ENCODE results near the gene TDRD7.
"Not testable (repeated sequence)": the region's sequence is repeated elsewhere in the genome, so short reads cannot be mapped to it uniquely, and the experiment has no call there.

The TDRD7 gene

DNA sequence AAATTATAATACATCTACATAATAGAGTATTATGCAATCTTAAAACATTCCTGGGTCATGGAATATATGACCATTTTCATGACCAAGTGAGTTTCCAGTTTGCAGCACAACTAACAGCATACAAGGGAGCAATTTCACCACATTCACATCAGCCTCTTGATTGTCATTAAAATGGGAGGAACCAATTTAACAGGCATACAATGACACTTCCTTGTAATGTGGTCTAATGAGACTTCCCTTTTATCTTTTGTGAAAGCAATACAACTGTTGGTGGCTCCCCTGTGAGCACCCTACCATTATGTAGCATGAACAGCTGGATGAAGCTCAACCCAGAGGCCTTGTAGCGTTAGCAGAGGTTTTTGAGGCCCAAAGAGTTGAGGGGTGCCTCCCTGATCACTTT, 76.0 kb downstream of the TDRD7 start:
- no peak for DNase-seq (ENCODE audit: low spot score)
- in situ Hi-C loops (cut with MboI; ENCODE audit: low sequenced_read_pairs, unreplicated experiment), result no loop called here
- TF ChIP-seq, protein P1, sequence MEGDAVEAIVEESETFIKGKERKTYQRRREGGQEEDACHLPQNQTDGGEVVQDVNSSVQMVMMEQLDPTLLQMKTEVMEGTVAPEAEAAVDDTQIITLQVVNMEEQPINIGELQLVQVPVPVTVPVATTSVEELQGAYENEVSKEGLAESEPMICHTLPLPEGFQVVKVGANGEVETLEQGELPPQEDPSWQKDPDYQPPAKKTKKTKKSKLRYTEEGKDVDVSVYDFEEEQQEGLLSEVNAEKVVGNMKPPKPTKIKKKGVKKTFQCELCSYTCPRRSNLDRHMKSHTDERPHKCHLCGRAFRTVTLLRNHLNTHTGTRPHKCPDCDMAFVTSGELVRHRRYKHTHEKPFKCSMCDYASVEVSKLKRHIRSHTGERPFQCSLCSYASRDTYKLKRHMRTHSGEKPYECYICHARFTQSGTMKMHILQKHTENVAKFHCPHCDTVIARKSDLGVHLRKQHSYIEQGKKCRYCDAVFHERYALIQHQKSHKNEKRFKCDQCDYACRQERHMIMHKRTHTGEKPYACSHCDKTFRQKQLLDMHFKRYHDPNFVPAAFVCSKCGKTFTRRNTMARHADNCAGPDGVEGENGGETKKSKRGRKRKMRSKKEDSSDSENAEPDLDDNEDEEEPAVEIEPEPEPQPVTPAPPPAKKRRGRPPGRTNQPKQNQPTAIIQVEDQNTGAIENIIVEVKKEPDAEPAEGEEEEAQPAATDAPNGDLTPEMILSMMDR (IDR thresholded peaks at IDR 0.05; ENCODE audit: borderline replicate concordance, control extremely low read depth, extremely low read depth, insufficient read depth, missing control alignments), result no peak

GRCh38 chr9:97491216-97491999, 79.5 kb downstream of the TDRD7 start:
- TF ChIP-seq, protein P1 (IDR thresholded peaks at IDR 0.05; ENCODE audit: borderline replicate concordance, control extremely low read depth, extremely low read depth, insufficient read depth, missing control alignments), result no peak
- in situ Hi-C loops (cut with MboI; ENCODE audit: low sequenced_read_pairs, unreplicated experiment), result no loop called here
- no peak for DNase-seq (ENCODE audit: low spot score)

GRCh38 chr9:97497558-97498375, 85.9 kb downstream of the TDRD7 start:
- DNase-seq (ENCODE audit: low spot score); in situ Hi-C loops (cut with MboI; ENCODE audit: low sequenced_read_pairs, unreplicated experiment): not testable (repeated sequence)

DNA sequence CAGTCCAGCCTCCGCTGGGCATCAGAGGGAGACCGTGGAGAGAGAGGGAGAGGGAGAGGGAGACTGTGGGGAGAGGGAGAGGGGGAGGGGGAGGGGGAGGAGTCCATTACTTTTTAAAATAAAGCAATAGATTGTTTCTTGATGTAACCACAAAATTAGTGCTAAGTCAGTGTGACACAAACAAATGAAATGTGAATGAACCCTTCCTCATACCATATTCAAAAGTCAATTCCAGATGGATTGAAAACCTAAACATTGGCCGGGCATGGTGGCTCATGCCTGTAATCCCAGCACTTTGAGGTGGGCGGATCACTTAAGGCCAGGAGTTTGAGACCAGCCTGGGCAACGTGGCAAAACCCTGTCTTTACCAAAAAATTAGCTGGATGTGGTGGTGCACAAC, 87.0 kb downstream of the TDRD7 start:
- DNase-seq (ENCODE audit: low spot score); in situ Hi-C loops (cut with MboI; ENCODE audit: low sequenced_read_pairs, unreplicated experiment): not testable (repeated sequence)

DNA sequence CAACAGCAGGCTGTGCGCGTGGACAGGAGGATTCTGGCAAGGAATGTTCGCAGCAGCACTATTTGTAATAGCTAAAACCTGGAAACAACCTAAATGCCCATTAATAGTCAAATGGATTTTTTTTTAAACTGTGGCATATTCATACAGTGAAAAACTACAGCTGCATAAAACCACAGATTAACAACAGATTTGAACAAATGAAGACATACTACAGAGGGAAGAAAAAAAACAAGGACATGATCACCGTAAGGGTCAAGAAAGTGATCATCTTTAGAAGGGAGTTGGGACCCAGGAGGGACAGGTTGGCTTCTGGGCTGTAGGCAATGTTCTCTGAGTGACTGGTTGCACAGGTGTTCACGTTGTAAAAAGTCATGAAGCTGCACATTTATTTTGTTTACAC, 88.4 kb downstream of the TDRD7 start:
- TF ChIP-seq, protein P1 (IDR thresholded peaks at IDR 0.05; ENCODE audit: borderline replicate concordance, control extremely low read depth, extremely low read depth, insufficient read depth, missing control alignments), result no peak
- in situ Hi-C loops (cut with MboI; ENCODE audit: low sequenced_read_pairs, unreplicated experiment), result no loop called here
- no peak for DNase-seq (ENCODE audit: low spot score)

- in situ Hi-C loops (cut with MboI; ENCODE audit: low sequenced_read_pairs, unreplicated experiment), result no loop called here
- TF ChIP-seq, protein P1 (IDR thresholded peaks at IDR 0.05; ENCODE audit: borderline replicate concordance, control extremely low read depth, extremely low read depth, insufficient read depth, missing control alignments), result no peak
These were observed 88.9 kb downstream of the TDRD7 start for GRCh38 chr9:97500765-97501176.

DNA sequence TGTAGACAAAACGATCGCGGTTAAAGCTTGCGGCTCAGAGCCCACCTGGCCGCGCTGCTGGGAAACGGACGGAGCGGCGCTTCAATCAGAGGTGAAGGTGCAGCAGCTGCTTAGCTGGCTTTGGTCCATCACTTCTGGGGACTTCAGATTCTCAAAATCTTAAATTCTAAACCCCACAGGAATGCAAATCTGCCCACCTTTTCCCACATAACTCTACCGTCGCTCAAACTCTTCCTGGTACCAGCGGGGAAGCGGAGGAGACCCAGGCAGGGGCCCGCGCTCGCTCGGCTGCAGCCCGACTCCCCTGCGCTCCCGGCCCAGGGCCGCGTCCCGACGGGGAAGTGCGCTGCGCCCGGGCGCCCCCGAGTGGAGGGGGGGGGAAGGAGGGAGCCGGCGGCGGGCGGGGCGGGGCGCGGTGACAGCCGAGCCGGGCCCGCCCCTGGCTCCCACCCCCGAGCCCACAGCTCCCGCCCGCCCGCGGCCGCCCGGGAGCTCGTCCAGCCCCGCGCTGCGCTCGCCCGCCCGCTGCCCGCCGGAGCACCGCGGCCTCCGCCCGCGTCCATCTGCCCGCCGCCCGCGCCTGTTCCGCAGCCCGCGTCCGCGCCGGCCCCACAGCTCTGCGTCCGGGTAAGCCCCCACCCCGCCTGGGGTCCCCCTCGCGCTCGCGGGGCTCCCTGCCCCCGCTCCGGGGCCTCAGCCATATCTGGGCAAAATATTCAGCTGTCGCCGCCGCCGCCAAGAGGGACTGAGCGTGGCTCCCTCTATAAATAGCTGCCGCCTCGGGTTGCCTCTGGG, 89.5 kb downstream of the TDRD7 start, which contains the start of gene TMOD1:
Gene TMOD1, plus strand, starts transcription at position 490 of the 795 bp plus-strand sequence. CDS start 22,523 bp downstream, outside the sequence.
- peak; percentile 97 for DNase-seq (ENCODE audit: low spot score)
- TF ChIP-seq, protein P1 (IDR thresholded peaks at IDR 0.05; ENCODE audit: borderline replicate concordance, control extremely low read depth, extremely low read depth, insufficient read depth, missing control alignments), result peak; percentile 41
- in situ Hi-C loops (cut with MboI; ENCODE audit: low sequenced_read_pairs, unreplicated experiment), result no loop called here

More at GRCh38 chr9:97500765-97501176, 88.9 kb downstream of the TDRD7 start:
- DNase-seq (ENCODE audit: low spot score), result no peak

Data from GM13976 (cell line).